H1 (cell line): ENCODE measurements around the gene PPFIA4. TPM values are rescaled to one million over a fixed set of nuclear protein-coding genes. Genes with fewer than 3 reads are reported as not detected.

ENCODE experiments used
- CTCF ChIA-PET: fragments of 300-600 bp; sonication (Branson Sonifier 250); formaldehyde crosslinking; loops from one replicate; lab custom pipeline; 2021; ENCODE audit not compliant: partially characterized antibody; lab: Charles Lee
- POLR2A ChIA-PET: fragments of 300-600 bp; sonication (Branson Sonifier 250); formaldehyde crosslinking; loops from one replicate; lab custom pipeline; 2021; ENCODE audit warnings: inconsistent platforms; ENCODE audit not compliant: partially characterized antibody; lab: Charles Lee
- DNase-seq, 2 experiments: peaks; one replicate each; pipeline versions ENCODE4 v3.0.0 to v3.0.0-alpha.2; 2010 to 2022; ENCODE audit warnings: low spot score in 2 of 2, low read depth in 1 of 2, mixed read lengths in 1 of 2
- FAIRE-seq: peaks from 2 replicates; lab custom pipeline; 2011; peaks lifted over from hg19 to GRCh38; lab: Jason Lieb, UNC
- H2AFZ ChIP-seq: 2 replicates; pipeline ENCODE4 v1.8.1; 2012; ENCODE audit warnings: low read length, inconsistent platforms
- H2AK5ac ChIP-seq: 2 replicates; pipeline ENCODE4 v1.6.1; 2013; ENCODE audit warnings: low read depth, low read length
- H2BK120ac ChIP-seq: replicated peaks from 2 replicates; pipeline ENCODE3; 2013; ENCODE audit warnings: low read depth, low read length, inconsistent platforms
- H2BK12ac ChIP-seq: 2 replicates; pipeline ENCODE4 v1.6.1; 2013; ENCODE audit warnings: low read depth, low read length
- H2BK15ac ChIP-seq: 2 replicates; pipeline ENCODE4 v1.6.1; 2013; ENCODE audit warnings: low read length
- H2BK20ac ChIP-seq: 2 replicates; pipeline ENCODE4 v1.6.1; 2013; ENCODE audit warnings: low read length
- H2BK5ac ChIP-seq: 2 replicates; pipeline ENCODE4 v1.6.1; 2013; ENCODE audit warnings: low read depth, low read length
- H3K14ac ChIP-seq: 2 replicates; pipeline ENCODE4 v1.6.1; 2013; ENCODE audit warnings: inconsistent platforms; ENCODE audit not compliant: insufficient read length
- H3K18ac ChIP-seq: 2 replicates; pipeline ENCODE4 v1.6.1; 2013; ENCODE audit warnings: low read length; ENCODE audit errors: extremely low read depth
- H3K23ac ChIP-seq: 2 replicates; pipeline ENCODE4 v1.6.1; 2013; ENCODE audit warnings: inconsistent platforms; ENCODE audit not compliant: insufficient read length
- H3K23me2 ChIP-seq: 2 replicates; pipeline ENCODE4 v1.6.1; 2013; ENCODE audit warnings: low read depth, low read length
- H3K27ac ChIP-seq: 2 replicates; pipeline ENCODE4 v1.6.1; 2011; ENCODE audit warnings: low read depth, low read length, inconsistent platforms
- H3K27me3 ChIP-seq, 4 experiments: replicated peaks in 1 of 4; 1 replicate in 1 of 4; 2 replicates in 3 of 4; pipeline versions ENCODE4 v1.6.1 to v1.8.1; 2011 to 2013; ENCODE audit warnings: low read length in 3 of 4, mild to moderate bottlenecking in 3 of 4, inconsistent platforms in 2 of 4, mixed read lengths in 2 of 4, moderate library complexity in 1 of 4; ENCODE audit not compliant: control insufficient read depth in 3 of 4, insufficient read depth in 3 of 4; ENCODE audit errors: extremely low read depth in 1 of 4
- H3K36me3 ChIP-seq, 4 experiments: 2 replicates each; pipeline versions ENCODE4 v1.6.1 to v1.8.1; 2011 to 2013; ENCODE audit warnings: mild to moderate bottlenecking in 4 of 4, low read length in 3 of 4, moderate library complexity in 2 of 4, control low read depth in 1 of 4, inconsistent platforms in 1 of 4; ENCODE audit not compliant: insufficient read depth in 4 of 4, control insufficient read depth in 2 of 4
- H3K4ac ChIP-seq: replicated peaks from 2 replicates; pipeline ENCODE3; 2013; ENCODE audit warnings: low read length, low read depth, mixed read lengths, inconsistent platforms; ENCODE audit not compliant: insufficient read length
- H3K4me1 ChIP-seq, 4 experiments: replicated peaks in 1 of 4; 1 replicate in 1 of 4; 2 replicates in 3 of 4; pipeline versions ENCODE4 v1.6.1 to v1.8.1; 2011 to 2013; ENCODE audit warnings: low read length in 3 of 4, inconsistent platforms in 2 of 4, mixed read lengths in 1 of 4; ENCODE audit not compliant: insufficient read depth in 4 of 4, control insufficient read depth in 3 of 4
- H3K4me2 ChIP-seq, 2 experiments: 2 replicates each; pipeline versions ENCODE4 v1.6.1 to v1.8.1; 2011 to 2013; ENCODE audit warnings: low read depth in 2 of 2, low read length in 2 of 2, control low read depth in 1 of 2, inconsistent platforms in 1 of 2, mild to moderate bottlenecking in 1 of 2; ENCODE audit not compliant: insufficient read depth in 1 of 2
- H3K4me3 ChIP-seq, 4 experiments: fragments of 200-600, 300-600 bp in 1 of 4; sonication (generic), shearing (Covaris generic), sonication (Bioruptor Twin) in 1 of 4; 2 replicates each; pipeline versions ENCODE4 v1.5.1 to v1.8.1; 2011 to 2016; ENCODE audit warnings: low read length in 4 of 4, low read depth in 3 of 4, control low read depth in 2 of 4, inconsistent platforms in 2 of 4, mild to moderate bottlenecking in 2 of 4, mixed read lengths in 1 of 4, moderate library complexity in 1 of 4; ENCODE audit not compliant: insufficient read depth in 2 of 4; ENCODE audit errors: extremely low read depth in 1 of 4
- H3K56ac ChIP-seq: replicated peaks from 2 replicates; pipeline ENCODE3; 2013; ENCODE audit warnings: low read depth, mild to moderate bottlenecking, mixed read lengths, low read length, inconsistent platforms; ENCODE audit not compliant: insufficient read length
- H3K79me1 ChIP-seq: 2 replicates; pipeline ENCODE4 v1.6.1; 2013; ENCODE audit warnings: low read depth, low read length, control low read depth
- H3K79me2 ChIP-seq, 2 experiments: 2 replicates each; pipeline versions ENCODE4 v1.6.1 to v1.8.1; 2012 to 2013; ENCODE audit warnings: low read length in 2 of 2, mild to moderate bottlenecking in 2 of 2, inconsistent platforms in 1 of 2; ENCODE audit not compliant: insufficient read depth in 2 of 2, control insufficient read depth in 1 of 2
- H3K9ac ChIP-seq, 4 experiments: replicated peaks in 1 of 4; 1 replicate in 1 of 4; 2 replicates in 3 of 4; pipeline versions ENCODE4 v1.6.1 to v1.8.1; 2011 to 2013; ENCODE audit warnings: low read depth in 3 of 4, low read length in 3 of 4, control low read depth in 2 of 4, mild to moderate bottlenecking in 2 of 4, moderate library complexity in 2 of 4, inconsistent platforms in 1 of 4; ENCODE audit errors: extremely low read depth in 1 of 4
- H3K9me3 ChIP-seq, 2 experiments: 2 replicates each; pipeline versions ENCODE4 v1.6.1 to v1.8.1; 2012 to 2013; ENCODE audit warnings: mild to moderate bottlenecking in 2 of 2, moderate library complexity in 2 of 2, control low read depth in 1 of 2, inconsistent platforms in 1 of 2, low read depth in 1 of 2, low read length in 1 of 2, mixed read lengths in 1 of 2; ENCODE audit not compliant: insufficient read depth in 2 of 2
- H4K20me1 ChIP-seq, 2 experiments: replicated peaks in 1 of 2; 2 replicates each; pipeline versions ENCODE3 to v1.8.1; 2011 to 2013; ENCODE audit warnings: inconsistent platforms in 2 of 2, low read length in 2 of 2, mild to moderate bottlenecking in 1 of 2; ENCODE audit not compliant: insufficient read depth in 2 of 2, control insufficient read depth in 1 of 2
- H4K5ac ChIP-seq: 2 replicates; pipeline ENCODE4 v1.6.1; 2013; ENCODE audit warnings: low read length, low read depth, mixed read lengths, inconsistent platforms; ENCODE audit not compliant: insufficient read length
- H4K8ac ChIP-seq: 2 replicates; pipeline ENCODE4 v1.8.0; 2013; ENCODE audit warnings: mild to moderate bottlenecking, moderate library complexity, low read length, inconsistent platforms; ENCODE audit not compliant: insufficient read depth; ENCODE audit errors: extremely low read depth
- H4K91ac ChIP-seq: replicated peaks from 2 replicates; pipeline ENCODE3; 2013; ENCODE audit warnings: low read length, mixed read lengths, inconsistent platforms; ENCODE audit not compliant: insufficient read length
- BRCA1 ChIP-seq: IDR thresholded peaks from 2 replicates; pipeline ENCODE4 v1.6.1; 2012; ENCODE audit warnings: low read depth, low read length, improper control_type of control experiment
- CBX5 ChIP-seq: fragments of 300-800, 300-1000 bp; sonication (generic); IDR thresholded peaks from 2 replicates; pipeline ENCODE4 v1.7.1; 2016; ENCODE audit warnings: antibody characterized with exemption, low read length, low read depth
- CEBPB ChIP-seq: IDR thresholded peaks from 2 replicates; pipeline ENCODE4 v1.6.1; 2012; ENCODE audit warnings: low read depth, low read length
- CTBP2 ChIP-seq: IDR thresholded peaks from 2 replicates; pipeline ENCODE4 v1.7.0; 2011; ENCODE audit warnings: borderline replicate concordance, mild to moderate bottlenecking, moderate library complexity, mixed read lengths, low read length; ENCODE audit not compliant: insufficient read depth, insufficient read length
- FOSL1 ChIP-seq: IDR thresholded peaks from 2 replicates; pipeline ENCODE4 v1.6.1; 2011; ENCODE audit warnings: mild to moderate bottlenecking, low read depth, low read length, moderate library complexity; ENCODE audit not compliant: insufficient read depth
- HDAC2 ChIP-seq, 2 experiments: fragments of 300-600 bp in 1 of 2; sonication (generic) in 1 of 2; IDR thresholded peaks; 2 replicates each; pipeline ENCODE4 v1.6.1; 2011 to 2012; ENCODE audit warnings: low read depth in 2 of 2, low read length in 2 of 2, mild to moderate bottlenecking in 2 of 2, moderate library complexity in 2 of 2, borderline replicate concordance in 1 of 2, inconsistent platforms in 1 of 2
- KDM1A ChIP-seq: fragments of 200-600, 300-600 bp; sonication (generic); IDR thresholded peaks from 2 replicates; pipeline ENCODE4 v1.7.1; 2016; ENCODE audit warnings: mild to moderate bottlenecking, low read length, borderline replicate concordance
- POLR2A ChIP-seq, 2 experiments: IDR thresholded peaks; 1 replicate in 1 of 2; 2 replicates in 1 of 2; pipeline ENCODE4 v1.6.1; 2011; ENCODE audit warnings: low read depth in 2 of 2, low read length in 2 of 2, mild to moderate bottlenecking in 2 of 2; ENCODE audit errors: control extremely low read depth in 1 of 2
- POU5F1 ChIP-seq: IDR thresholded peaks from 2 replicates; pipeline ENCODE4 v1.6.1; 2011; ENCODE audit warnings: low read depth, mild to moderate bottlenecking, low read length, moderate library complexity
- RXRA ChIP-seq: IDR thresholded peaks from 2 replicates; pipeline ENCODE4 v1.6.1; 2011; ENCODE audit warnings: low read depth, mild to moderate bottlenecking, low read length, moderate library complexity; ENCODE audit not compliant: insufficient read depth
- SAP30 ChIP-seq: fragments of 300-600 bp; sonication (generic); IDR thresholded peaks from 2 replicates; pipeline ENCODE4 v1.7.1; 2012; ENCODE audit warnings: low read length, moderate library complexity, mild to moderate bottlenecking, inconsistent platforms; ENCODE audit not compliant: insufficient read depth, insufficient replicate concordance
- TAF1 ChIP-seq: IDR thresholded peaks from 2 replicates; pipeline ENCODE4 v1.6.1; 2011; ENCODE audit warnings: mild to moderate bottlenecking, low read depth, low read length
- WGBS, 2 experiments: shearing (Covaris generic) in 1 of 2; methylation state at CpG; one replicate each; pipeline versions ENCODE4 v1.1.6 to v1.1.7; 2013 to 2015; ENCODE audit warnings: low lambda C conversion rate in 2 of 2, mixed read lengths in 2 of 2, inconsistent platforms in 1 of 2, low coverage in 1 of 2, missing lambda C conversion rate in 1 of 2; ENCODE audit not compliant: insufficient replicate concordance in 2 of 2, insufficient coverage in 1 of 2, insufficient read length in 1 of 2; ENCODE audit errors: extremely low coverage in 1 of 2, missing lambda C conversion rate in 1 of 2; 5-methylcytosine and 5-hydroxymethylcytosine counted together
- polyA plus RNA-seq, 7 experiments: library from polyadenylated mRNA; depleted of rRNA in 3 of 7; stranded (reverse) in 5 of 7; unstranded in 2 of 7; fragments of >200 nt in 5 of 7; fragments of 200-250 nt in 2 of 7; gene quantifications; 1 replicate in 5 of 7; 2 replicates in 1 of 7; 4 replicates in 1 of 7; pipeline versions ENCODE4 v1.2.1 to v1.2.3, GENCODE V29; 2011 to 2013; ENCODE audit warnings: missing spikeins in 2 of 7, mixed read lengths in 2 of 7
- total RNA-seq: library from RNA; stranded (reverse); fragmentation: NEBNext Ultra II Directional; extraction: Animal tissue kit (Norgen Biotek cat#: 25700); gene quantifications from 2 replicates; pipeline ENCODE4 v1.2.1, GENCODE V29; 2021
- TF ChIP-seq, protein P1 (sequence below): IDR thresholded peaks from 2 replicates; pipeline ENCODE4 v1.6.1; 2011; ENCODE audit warnings: low read depth, mild to moderate bottlenecking, low read length; ENCODE audit not compliant: insufficient read depth

Gene PPFIA4
- total and polyA plus RNA-seq, 2 of the 8 experiments (the other 6 are each of a cell fraction or from before 2014, with no cell fraction given), result 9.0 to 9.9 TPM

DNA sequence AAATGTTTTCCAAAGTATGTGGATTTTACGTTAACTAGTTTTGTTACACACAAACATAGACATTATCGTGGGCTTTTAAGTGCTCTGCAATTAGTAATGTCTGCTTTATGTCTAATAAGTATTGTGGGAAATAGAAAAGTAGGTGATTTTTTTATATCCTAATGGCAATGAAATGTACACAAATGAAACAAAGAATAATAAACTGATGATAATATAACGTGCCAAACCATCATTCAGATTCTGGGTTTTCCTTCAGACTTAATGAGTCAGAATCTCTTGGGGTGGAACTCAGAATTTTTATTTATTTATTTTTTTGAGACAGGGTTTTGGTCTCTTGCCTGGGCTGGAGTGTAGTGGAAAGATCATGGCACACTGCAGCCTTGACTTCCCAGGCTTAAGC lies 17.1 kb upstream of the PPFIA4 start:
- Histone ChIP-seq H2AK5ac (no peak overlapping the region), H3K18ac (no peak overlapping the region), H3K36me3 (peaks cover 5 to 34% (median 20%) of the 10 kb centered on the region in 4 experiments; a peak in 6 of 8 replicates), H2BK20ac (no peak overlapping the region), H3K23me2 (peaks cover 8% of the 10 kb centered on the region; the same call in 1 of the 2 replicates), H3K9ac (no peak overlapping the region), H3K79me1 (no peaks in the 10 kb centered on the region), H3K27ac (no peak overlapping the region), H4K5ac (no peak overlapping the region), H2AFZ (no peak overlapping the region), H4K20me1 (peaks cover 0 to 4% of the 10 kb centered on the region in 2 experiments), H2BK120ac (no peak overlapping the region), H3K9me3 (no peaks in the 10 kb centered on the region), H4K91ac (no peak overlapping the region), H3K4me2 (no peak overlapping the region), H3K27me3 (no peaks in the 10 kb centered on the region), H2BK12ac (no peak overlapping the region), H2BK5ac (no peak overlapping the region), H2BK15ac (no peak overlapping the region), H3K79me2 (peaks cover 0 to 45% of the 10 kb centered on the region in 2 experiments), H3K14ac (no peak overlapping the region), H3K4me3 (no peak overlapping the region), H3K4me1 (peaks cover 0 to 4% (median 1%) of the 10 kb centered on the region in 4 experiments; a peak in 3 of 7 replicates), H3K56ac (no peak overlapping the region), H3K4ac (no peak overlapping the region), H4K8ac (no peak overlapping the region), H3K23ac (no peak overlapping the region)
- WGBS, 2 experiments, result 91% methylated on average over 3 of the region's 3 CpGs; no CpG with 5 or more reads in 1 of the 2 experiments
- ChIA-PET POLR2A (interaction anchor here (0.6 to 7.4 kb wide), 4 partner anchors 13 to 1558 kb away, joined by 4 to 72 read pairs (median 6); partner anchors contain the start of genes CYB5R1 and PPFIA4), CTCF (interaction anchor here (1.0 to 3.7 kb wide), 6 partner anchors 10 to 333 kb away, joined by 3 to 14 read pairs (median 4); partner anchors contain the start of gene PPFIA4)
- no peak for DNase-seq
- no peak for FAIRE-seq
- TF ChIP-seq POLR2A (IDR thresholded peaks at IDR 0.05; ENCODE audit: control extremely low read depth in 1 of 2, low read depth in 2 of 2, low read length in 2 of 2) (no peak), BRCA1 (no peak), CBX5 (no peak), SAP30 (no peak), POU5F1 (no peak), FOSL1 (no peak), TAF1 (no peak), KDM1A (no peak), CEBPB (no peak), RXRA (no peak), CTBP2 (no peak), HDAC2 (IDR thresholded peaks at IDR 0.05; ENCODE audit: borderline replicate concordance in 1 of 2, low read depth in 2 of 2, low read length in 2 of 2) (no peak)
- TF ChIP-seq, protein P1, sequence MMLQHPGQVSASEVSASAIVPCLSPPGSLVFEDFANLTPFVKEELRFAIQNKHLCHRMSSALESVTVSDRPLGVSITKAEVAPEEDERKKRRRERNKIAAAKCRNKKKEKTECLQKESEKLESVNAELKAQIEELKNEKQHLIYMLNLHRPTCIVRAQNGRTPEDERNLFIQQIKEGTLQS, result no peak
